ENCODE data around the gene MPPED2. TPM values are rescaled to one million over a fixed set of nuclear protein-coding genes. Genes with fewer than 3 reads are reported as not detected.

Gene MPPED2
- total RNA-seq, 1 experiment from 2014 or later = not detected

- H3K27ac Mint-ChIP-seq (ENCODE audit: low read depth, unreplicated experiment) = no peak overlapping the region
- DNase-seq (ENCODE audit: unreplicated experiment) = no peak
- H3K36me3 Mint-ChIP-seq (ENCODE audit: insufficient read depth, unreplicated experiment) = no peaks in the 10 kb centered on the region
- H3K4me1 Mint-ChIP-seq (ENCODE audit: insufficient read depth, unreplicated experiment) = no peaks in the 10 kb centered on the region
- ChIA-PET CTCF (interaction anchor here (0.7 kb wide), 1 partner anchor 462 kb away, joined by 9 read pairs; no protein-coding TSS in a partner anchor), POLR2A (no interaction called here)
- TF ChIP-seq, protein P1, sequence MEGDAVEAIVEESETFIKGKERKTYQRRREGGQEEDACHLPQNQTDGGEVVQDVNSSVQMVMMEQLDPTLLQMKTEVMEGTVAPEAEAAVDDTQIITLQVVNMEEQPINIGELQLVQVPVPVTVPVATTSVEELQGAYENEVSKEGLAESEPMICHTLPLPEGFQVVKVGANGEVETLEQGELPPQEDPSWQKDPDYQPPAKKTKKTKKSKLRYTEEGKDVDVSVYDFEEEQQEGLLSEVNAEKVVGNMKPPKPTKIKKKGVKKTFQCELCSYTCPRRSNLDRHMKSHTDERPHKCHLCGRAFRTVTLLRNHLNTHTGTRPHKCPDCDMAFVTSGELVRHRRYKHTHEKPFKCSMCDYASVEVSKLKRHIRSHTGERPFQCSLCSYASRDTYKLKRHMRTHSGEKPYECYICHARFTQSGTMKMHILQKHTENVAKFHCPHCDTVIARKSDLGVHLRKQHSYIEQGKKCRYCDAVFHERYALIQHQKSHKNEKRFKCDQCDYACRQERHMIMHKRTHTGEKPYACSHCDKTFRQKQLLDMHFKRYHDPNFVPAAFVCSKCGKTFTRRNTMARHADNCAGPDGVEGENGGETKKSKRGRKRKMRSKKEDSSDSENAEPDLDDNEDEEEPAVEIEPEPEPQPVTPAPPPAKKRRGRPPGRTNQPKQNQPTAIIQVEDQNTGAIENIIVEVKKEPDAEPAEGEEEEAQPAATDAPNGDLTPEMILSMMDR (IDR thresholded peaks at IDR 0.05; ENCODE audit: unreplicated experiment) = no peak
- no peaks in the 10 kb centered on the region for H3K9me3 Mint-ChIP-seq (ENCODE audit: unreplicated experiment)
- H3K27me3 Mint-ChIP-seq (ENCODE audit: insufficient read depth, unreplicated experiment) = peaks cover 94% of the 10 kb centered on the region
- no peak overlapping the region for H3K4me3 Mint-ChIP-seq (ENCODE audit: unreplicated experiment)
- BruUV-seq (replicated peaks) = no TSS peak
- intact Hi-C loops (cut with micrococcal nuclease) = no loop called here
These were observed 111.8 kb downstream of the MPPED2 start for GRCh38 chr11:30474151-30474954.

GRCh38 chr11:30471244-30471643 is 114.9 kb downstream of the MPPED2 start:
- H3K9me3 Mint-ChIP-seq (ENCODE audit: unreplicated experiment) = no peaks in the 10 kb centered on the region
- H3K4me1 Mint-ChIP-seq (ENCODE audit: insufficient read depth, unreplicated experiment) = no peaks in the 10 kb centered on the region
- intact Hi-C loops (cut with micrococcal nuclease) = no loop called here
- H3K27me3 Mint-ChIP-seq (ENCODE audit: insufficient read depth, unreplicated experiment) = peaks cover 85% of the 10 kb centered on the region
- POLR2A ChIA-PET = no interaction called here
- H3K4me3 Mint-ChIP-seq (ENCODE audit: unreplicated experiment) = no peak overlapping the region
- no TSS peak for BruUV-seq (replicated peaks)
- CTCF ChIA-PET = no interaction called here
- DNase-seq (ENCODE audit: unreplicated experiment) = no peak
- TF ChIP-seq, protein P1 (IDR thresholded peaks at IDR 0.05; ENCODE audit: unreplicated experiment) = no peak
- H3K27ac Mint-ChIP-seq (ENCODE audit: low read depth, unreplicated experiment) = no peak overlapping the region
- no peaks in the 10 kb centered on the region for H3K36me3 Mint-ChIP-seq (ENCODE audit: insufficient read depth, unreplicated experiment)

GRCh38 chr11:30468881-30469280 is 117.3 kb downstream of the MPPED2 start:
- TF ChIP-seq, protein P1 (IDR thresholded peaks at IDR 0.05; ENCODE audit: unreplicated experiment) = no peak
- BruUV-seq (replicated peaks) = no TSS peak
- Mint-ChIP-seq H3K4me1 (ENCODE audit: insufficient read depth, unreplicated experiment) (no peaks in the 10 kb centered on the region), H3K4me3 (ENCODE audit: unreplicated experiment) (no peak overlapping the region), H3K27me3 (ENCODE audit: insufficient read depth, unreplicated experiment) (peaks cover 85% of the 10 kb centered on the region), H3K9me3 (ENCODE audit: unreplicated experiment) (no peaks in the 10 kb centered on the region), H3K27ac (ENCODE audit: low read depth, unreplicated experiment) (no peak overlapping the region), H3K36me3 (ENCODE audit: insufficient read depth, unreplicated experiment) (no peaks in the 10 kb centered on the region)
- intact Hi-C loops (cut with micrococcal nuclease) = no loop called here
- no peak for DNase-seq (ENCODE audit: unreplicated experiment)
- ChIA-PET POLR2A (no interaction called here), CTCF (no interaction called here)

GRCh38 chr11:30467176-30467575 is 119.0 kb downstream of the MPPED2 start:
- ChIA-PET CTCF (no interaction called here), POLR2A (no interaction called here)
- peaks cover 85% of the 10 kb centered on the region for H3K27me3 Mint-ChIP-seq (ENCODE audit: insufficient read depth, unreplicated experiment)
- H3K27ac Mint-ChIP-seq (ENCODE audit: low read depth, unreplicated experiment) = no peak overlapping the region
- H3K9me3 Mint-ChIP-seq (ENCODE audit: unreplicated experiment) = no peaks in the 10 kb centered on the region
- no TSS peak for BruUV-seq (replicated peaks)
- no peak for DNase-seq (ENCODE audit: unreplicated experiment)
- TF ChIP-seq, protein P1 (IDR thresholded peaks at IDR 0.05; ENCODE audit: unreplicated experiment) = no peak
- no peaks in the 10 kb centered on the region for H3K36me3 Mint-ChIP-seq (ENCODE audit: insufficient read depth, unreplicated experiment)
- no peaks in the 10 kb centered on the region for H3K4me1 Mint-ChIP-seq (ENCODE audit: insufficient read depth, unreplicated experiment)
- no peak overlapping the region for H3K4me3 Mint-ChIP-seq (ENCODE audit: unreplicated experiment)
- intact Hi-C loops (cut with micrococcal nuclease) = no loop called here
